GM18498 (cell line): Measurements from ENCODE around the gene ALS2.

Experiments used
- ATAC-seq: cut with Tn5 transposase; IDR thresholded peaks from one replicate; pipeline ENCODE4 v1.9.1; 2021; ENCODE audit warnings: mild to moderate bottlenecking, moderate library complexity; ENCODE audit not compliant: unreplicated experiment

The ALS2 gene

DNA sequence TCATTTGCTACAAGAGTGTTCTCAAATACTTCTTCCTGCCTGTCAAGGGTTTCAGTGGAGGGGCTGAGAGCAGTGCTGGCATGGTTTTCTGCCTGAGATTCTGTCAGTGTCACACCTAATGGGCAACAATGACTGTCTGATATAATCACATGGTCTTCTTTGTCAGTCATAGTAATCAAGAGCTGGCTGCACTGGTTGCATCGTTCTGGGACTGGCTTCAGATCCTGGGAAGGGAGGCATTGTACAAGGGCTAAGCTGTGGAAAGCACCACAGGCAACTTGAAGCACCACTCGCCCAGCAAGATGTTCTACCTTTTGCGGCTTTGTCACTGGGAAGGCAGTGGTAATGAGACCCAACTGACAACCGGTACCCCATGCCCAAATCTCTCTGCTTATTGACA is 19.6 kb downstream of the ALS2 start:
- no peak for ATAC-seq

DNA sequence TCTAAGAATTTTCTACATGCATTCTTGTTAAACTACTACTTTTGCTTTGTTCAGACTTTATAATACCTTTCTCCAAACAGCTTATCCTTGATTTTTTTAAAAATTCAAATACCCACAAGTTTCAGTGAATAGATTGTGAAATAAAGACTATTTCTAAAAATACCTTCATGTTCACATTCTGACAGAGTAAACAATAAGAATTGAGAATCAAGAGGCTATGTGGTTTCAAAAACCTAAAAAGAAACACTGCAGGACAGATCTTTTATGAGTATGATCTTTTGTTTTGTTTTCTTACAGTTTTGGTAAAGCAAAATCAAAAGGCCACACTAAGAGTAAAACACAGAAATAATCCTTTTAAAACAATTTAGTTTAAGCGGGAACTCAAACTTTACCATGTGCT is 21.2 kb downstream of the ALS2 start:
- ATAC-seq: peak; percentile 57

DNA sequence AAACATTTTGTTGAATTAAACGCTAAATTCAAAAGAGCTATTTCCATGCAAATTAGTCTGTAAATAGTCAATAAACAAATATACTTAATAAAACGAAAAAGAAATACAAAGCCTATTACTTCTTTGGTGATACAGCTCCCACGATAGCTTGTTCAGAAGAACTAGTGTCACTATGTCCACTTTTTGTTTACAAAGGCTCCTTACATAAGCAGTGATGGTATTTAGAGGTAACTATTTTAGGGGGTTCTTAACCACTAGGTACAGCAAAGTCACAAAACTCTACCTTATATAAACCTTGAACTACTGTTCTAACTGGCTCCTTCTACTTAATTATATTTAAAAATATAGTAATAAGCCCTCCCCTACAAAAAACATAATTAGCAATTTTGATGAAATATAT is 21.9 kb downstream of the ALS2 start:
- ATAC-seq: no peak

DNA sequence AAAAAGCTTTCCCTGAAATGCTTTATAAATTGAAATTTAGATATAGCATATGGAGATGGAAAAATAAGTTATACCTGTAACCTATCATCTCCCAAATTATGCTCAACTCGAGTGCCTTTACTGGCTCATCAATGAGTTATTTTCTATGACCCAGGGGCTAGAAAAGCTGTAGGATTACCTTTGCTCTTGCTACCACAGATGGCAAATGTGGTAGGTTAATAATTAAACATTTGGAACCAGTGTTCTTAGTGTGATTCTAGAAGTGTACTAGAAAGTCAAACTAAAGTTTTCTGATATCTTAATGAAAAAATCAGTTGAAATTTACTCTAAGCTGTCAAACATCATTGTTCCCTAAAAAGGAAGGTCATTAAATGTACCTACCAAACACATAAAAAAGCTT is 22.5 kb downstream of the ALS2 start:
- no peak for ATAC-seq

DNA sequence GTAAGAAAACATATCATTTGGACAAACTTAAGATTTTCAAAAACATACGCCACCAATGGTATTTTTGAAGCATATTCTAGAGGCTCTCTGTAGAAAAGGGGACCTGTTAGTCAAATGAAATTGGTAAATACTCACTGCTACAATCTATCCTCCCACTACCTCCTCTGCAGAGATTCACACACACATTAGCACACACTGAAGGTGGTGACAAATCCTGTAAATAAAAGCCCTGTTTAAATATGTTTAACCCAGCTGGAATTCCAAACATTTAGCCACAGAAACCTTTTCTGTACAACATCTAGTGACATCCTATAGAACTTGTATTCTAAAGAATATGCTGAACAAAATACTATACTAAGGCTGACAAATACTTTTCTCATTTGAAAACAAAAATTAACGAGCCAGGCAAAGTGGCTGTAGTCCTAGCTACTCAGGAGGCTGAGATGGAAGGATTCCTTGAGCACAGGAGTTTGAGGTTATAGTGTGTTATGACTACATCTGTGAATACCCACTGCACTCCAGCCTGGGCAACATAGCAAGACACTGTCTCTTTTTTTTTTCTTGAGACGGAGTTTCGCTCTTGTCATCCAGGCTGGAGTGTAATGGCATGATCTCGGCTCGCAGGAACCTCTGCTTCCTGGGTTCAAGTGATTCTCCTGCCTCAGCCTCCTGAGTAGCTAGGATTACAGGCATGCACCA is 25.9 kb downstream of the ALS2 start:
- ATAC-seq: no peak

DNA sequence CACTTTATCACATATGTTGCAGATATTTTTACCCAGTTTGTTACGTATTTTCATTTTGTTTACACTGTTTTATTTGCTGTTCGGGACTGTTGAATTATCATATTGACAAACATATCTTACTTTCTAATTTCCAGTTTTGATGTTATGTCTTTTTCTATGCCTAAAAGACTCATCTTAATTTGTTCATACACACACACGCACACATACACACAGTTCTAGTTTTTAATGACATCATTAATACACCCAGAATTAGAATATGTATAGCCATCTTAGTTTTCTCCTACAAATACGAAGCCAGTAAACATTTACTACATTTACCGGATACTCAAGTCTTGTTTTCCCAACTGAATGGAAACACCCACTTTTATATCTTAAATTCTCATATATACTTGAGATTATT is 29.2 kb downstream of the ALS2 start:
- no peak for ATAC-seq

DNA sequence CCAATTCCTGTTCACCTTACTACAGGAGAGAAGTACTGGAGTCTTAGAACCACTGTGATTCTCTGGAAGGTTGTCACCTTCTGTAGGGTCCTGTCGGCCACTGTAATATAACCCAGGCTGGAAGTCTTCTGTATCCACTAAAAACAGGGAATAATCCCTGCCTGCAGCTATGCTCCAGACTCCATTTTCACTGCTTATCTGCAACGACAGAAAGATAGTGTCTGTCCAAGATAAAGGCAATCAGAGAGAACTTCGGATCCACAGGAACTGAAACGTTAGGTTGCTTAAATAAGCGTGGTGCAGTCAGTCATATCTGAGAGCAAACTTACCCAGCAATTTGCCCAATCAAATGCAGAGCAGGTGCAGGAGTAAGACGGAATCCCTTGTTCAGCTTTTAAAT is 34.2 kb downstream of the ALS2 start:
- ATAC-seq: no peak

DNA sequence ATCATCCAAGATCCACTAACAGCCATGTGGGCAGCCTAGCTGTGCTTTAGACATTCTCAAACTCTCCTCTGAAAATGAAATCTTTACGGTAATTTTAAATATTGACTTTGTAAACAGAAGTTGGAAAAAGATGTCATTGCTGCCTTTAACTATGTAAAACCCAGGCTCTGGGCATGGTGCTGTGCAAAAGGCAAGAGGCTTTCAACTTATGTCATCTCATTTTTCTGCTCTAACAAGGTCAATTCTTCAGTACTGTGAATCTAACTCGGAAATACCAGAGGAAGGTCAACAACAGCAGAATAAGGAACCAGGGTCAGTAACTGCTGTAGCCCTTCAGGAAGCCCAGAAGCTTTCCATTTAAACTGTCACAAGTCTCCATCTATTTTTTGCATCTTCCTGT is 45.2 kb downstream of the ALS2 start:
- no peak for ATAC-seq

DNA sequence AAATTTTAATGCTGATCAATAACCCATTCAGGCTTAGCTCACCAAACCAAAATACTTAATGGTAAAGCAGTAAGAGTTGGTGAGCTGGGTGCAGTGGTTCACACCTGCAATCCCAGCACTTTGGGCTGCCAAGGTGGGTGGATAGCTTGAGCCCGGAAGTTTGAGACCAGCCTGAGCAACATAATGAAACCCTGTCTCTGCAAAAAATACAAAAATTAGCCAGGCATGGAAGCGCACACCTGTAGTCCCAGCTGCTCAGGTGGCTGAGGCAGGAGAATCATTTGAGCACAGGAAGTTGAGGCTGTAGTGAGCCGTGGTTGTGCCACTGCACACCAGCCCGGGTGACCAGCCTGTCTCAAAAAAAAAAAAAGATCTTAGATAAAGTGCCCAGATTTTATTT is 46.6 kb downstream of the ALS2 start:
- ATAC-seq: no peak

DNA sequence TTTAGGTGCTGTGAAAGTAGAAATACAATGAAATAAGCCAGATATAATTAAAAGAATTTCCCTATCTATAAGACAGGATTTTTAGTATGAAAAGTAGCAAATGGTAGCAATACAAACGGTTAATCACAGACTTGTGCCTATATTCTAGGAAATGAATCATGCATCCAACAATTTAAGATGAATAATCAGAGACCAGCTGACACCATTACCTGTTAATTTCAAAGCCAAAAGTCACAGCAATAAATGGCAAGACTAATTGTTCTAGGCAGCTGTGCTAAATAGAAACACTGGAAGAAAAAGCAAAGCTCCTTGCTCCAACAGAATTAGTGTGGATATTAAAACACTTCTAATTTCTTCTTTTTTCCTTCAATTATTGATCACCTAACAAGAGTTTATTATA is 47.2 kb downstream of the ALS2 start:
- ATAC-seq: no peak

DNA sequence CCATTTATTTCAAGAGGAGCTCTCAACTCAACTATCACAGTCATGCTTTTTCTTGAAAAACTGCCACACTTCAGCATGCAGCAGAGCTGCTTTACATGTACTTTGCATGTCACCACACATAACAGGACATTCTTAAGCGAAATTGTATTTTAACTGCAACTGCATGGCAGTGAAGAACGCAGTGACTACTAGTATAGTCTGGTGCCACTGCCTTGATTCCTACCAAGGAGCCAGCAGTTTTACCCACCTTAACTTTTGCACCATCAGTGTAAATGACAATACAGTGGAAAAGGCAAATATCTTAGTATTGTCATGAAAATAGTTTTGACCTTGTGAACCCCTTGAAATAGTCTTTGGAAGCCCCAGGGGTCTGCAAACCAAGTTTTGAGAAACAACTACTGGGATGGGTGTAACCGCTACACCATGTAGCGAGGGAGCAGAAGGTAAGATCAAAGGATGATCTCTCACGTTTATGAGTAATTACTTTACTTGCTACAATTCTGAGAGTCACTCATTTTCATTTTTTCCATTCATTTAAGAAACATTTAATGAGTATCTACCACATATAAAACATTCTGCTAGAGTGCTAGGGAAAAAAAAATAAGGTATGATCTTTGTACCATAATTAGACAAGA is 50.0 kb downstream of the ALS2 start:
- ATAC-seq: no peak

DNA sequence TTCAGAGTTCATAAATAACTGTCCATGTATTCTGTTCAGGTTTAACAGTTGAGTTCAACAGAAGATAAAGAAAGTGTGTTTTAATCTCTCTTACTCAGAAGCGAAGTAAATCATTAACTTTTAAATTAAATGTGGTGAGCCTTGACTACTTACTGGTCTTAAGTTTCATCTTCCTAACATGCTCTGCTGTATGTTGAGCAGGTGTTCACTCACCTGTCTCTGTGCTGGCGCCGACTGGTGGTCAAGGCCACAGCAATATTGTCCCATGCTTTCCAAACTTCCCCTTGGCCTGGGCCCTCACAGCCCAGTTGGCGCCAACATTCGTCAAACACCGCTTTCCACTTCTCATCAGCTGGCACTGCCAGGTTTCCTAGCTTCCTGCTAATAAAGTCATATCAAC is 65.3 kb downstream of the ALS2 start:
- ATAC-seq: no peak

DNA sequence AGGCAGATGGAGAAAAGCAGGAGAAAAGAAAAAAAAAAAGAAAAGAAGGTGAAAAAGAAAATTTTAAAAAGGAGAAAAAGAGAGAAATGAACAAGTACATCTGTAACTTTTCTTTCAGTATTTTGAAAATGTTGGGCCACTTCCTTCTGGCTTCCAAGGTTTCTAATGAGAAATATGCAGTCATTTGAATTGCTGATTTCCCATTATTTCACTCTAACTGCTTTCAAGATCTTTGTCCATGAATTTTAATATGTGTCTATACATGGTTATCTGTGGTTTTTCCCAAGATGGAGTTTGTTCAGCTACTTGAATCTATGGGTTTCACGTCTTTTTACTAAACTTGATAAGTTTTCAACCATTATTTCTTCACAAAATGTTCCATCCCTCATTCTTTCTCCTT is 68.0 kb downstream of the ALS2 start:
- no peak for ATAC-seq

DNA sequence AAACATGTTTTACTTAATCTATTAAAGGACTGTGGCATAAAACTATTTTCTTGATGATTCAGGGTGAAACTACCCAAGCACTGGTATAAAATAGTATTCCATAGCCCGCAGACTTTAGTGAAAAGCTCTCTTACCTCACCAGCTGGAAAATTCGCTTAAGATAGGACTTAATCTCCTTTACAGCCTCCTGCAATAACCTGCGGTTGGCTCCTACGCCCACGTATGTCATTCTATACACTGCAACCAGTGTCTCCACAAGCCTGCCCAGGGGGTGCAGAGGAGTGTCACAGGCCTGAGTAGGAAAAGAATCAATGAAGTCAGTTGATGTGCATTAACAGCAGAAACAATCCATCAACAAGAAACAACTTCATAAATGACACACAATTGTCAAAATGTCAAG is 71.0 kb downstream of the ALS2 start:
- no peak for ATAC-seq

DNA sequence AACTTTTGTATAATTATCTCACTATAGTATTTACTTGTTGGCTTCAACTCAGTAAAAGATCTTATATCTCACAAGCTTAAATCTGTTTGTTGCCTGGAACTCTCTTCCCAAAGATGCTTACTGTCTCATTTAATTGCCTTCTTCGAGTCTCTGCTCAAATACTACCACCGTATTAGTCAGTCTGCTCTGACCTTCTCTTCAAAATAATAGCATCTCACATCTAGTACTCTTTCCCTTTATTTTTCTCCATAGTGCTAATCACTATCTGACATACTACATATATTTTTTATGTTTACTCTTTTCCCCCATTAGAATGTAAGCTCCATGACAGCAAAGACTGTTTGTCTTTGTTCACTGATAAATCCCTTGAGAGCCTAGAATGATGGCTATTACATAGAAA is 71.7 kb downstream of the ALS2 start:
- no peak for ATAC-seq

DNA sequence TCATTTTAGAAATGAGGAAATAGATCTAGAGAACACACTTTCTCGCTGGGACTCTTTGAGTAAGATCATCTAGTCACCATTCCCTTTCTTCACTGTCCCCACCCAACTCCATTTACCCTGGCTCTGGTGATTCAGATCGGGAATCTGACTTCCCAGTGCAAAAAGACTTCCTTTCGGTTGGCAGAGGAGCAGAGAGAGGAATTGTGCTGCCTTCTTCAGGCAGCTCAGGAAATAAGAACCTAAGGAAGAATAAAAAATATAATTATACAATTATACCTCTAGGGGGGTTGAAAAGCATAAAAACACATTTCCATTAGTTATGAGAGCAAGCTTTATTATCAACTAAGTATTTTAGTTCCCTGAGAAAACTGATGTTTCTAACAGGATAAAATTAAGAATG is 73.0 kb downstream of the ALS2 start:
- no peak for ATAC-seq

DNA sequence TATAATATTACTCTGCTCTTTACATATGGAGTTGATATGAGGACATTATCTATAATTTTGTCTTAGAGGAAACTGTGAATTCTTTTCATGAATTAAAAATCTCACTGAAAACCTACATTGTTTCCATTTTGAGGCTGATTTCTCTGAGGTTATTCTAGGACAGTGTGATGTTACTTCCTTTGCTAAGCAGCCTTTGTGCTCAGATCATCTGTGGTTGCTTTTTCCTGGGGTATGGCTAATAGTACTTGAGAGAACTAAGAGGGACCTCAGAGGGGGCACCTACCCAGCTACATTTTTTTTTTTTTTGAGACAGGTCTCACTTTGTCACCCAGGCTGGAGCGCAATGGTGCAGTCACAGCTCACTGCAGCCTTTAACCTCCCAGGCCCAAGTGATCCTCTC is 73.6 kb downstream of the ALS2 start:
- ATAC-seq: no peak

DNA sequence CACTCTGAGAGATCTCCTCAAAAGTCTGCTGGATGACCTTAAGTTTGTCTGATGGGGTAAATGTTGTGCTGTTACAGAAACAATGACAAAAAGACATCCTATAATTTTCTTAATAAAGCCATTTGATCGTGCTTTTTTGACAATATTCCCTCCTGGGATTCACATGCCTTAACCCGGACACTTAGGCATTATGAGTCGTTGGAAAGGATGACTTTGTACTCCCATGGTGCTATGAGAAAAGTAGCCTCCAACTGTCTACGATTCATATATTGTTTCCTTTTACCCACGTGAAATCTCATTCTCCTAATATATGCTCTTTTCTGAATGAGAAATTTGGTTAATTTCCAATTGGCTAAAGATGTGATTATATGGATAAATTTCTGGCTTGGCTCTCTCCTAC is 76.2 kb downstream of the ALS2 start:
- no peak for ATAC-seq

DNA sequence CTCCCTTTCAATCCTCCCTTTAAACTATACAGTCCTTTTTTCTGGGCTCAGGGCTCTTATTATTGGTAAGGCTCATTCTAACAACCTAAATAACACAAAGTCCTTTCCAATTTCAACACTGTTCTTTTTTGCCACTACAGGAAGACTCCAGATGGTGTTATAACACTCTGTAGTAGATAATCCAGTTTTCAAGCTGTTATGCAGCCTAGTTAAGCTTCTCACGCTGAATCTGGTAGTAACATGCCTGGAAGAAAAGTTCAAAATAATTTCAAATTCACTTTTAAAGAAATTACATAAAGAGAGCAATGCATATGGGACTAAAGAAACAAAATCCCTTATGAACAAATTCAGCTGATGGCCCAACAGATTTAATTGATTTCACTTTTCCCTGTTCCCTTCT is 79.1 kb downstream of the ALS2 start:
- no peak for ATAC-seq

DNA sequence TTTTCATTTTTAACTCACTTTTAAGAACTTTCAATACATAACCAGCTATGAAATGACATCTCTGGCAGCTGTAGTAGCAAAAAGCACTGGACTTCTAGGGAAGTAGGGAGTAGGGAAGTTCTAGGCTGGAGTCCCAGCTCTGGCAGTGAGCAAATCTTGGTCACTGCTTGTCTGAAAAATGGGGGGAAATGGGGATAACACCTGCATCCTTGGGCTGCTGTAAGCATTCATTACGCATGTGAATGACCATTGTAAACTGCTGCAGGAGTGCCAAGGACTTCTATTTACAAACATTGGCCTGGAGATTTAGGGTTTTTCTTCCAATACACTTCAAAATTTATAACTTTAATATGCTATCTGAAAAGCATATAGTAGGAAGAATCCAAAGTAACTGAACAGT is 81.3 kb downstream of the ALS2 start:
- no peak for ATAC-seq

DNA sequence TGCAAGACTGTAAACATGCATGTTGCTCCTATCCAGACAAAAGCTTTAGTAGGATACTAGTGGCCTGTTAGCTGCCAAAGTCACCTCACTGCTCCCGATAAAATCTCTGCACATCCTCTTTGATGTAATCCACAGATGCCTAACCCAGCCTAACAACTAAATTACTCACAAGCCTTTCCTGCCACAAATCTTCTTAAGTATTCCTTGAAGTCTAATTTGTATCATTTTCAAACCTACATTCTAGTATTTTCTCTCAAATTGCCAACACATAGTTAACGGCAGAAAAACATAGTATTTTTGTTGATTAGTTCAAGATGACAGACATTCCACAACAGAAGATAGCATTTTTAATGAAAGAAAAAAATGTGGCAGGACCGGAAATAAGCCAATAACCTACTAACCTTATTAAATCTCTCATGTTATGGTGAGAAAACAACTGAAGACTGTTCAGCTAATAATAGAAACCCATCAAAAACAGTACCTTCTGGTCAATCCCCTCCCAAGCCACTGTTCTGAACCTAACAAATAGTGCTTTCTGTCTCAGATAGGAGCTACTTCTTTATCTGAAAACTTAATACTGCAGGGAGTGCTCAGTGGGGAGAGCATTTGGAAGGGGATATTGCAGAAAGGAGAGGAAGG is 82.0 kb downstream of the ALS2 start, which contains the start of gene MPP4:
Gene MPP4, minus strand, starts transcription at position 57 of the 639 bp plus-strand sequence. CDS start 4,690 bp downstream, outside the sequence.
- ATAC-seq: no peak

DNA sequence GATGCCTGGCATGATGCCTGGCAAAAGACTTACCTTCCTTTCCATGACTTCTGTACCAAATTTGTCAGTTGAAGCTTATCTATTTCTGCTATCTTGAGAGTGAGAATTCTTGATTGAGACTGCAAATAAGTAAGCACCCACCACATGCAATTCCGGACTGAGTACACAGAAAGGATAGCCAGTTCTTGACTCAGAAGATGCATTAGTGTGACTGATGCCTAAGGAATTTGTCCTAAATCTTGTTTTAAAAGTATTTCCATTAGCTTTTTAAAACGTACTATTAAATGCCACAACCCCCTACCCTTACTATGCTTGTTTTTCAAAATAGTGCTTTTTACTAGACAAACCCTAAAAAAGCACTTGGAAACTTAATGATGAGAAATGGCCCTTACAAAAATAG is 82.8 kb downstream of the ALS2 start:
- no peak for ATAC-seq
